ENCODE measurements around the gene MAPK1.
"Not testable (repeated sequence)": the region's sequence is repeated elsewhere in the genome, so short reads cannot be mapped to it uniquely, and the experiment has no call there.

MAPK1 gene

GRCh38 chr22:21754523-21754922 lies 112.9 kb downstream of the MAPK1 start:
- no peak for DNase-seq (ENCODE audit: low read depth)

DNA sequence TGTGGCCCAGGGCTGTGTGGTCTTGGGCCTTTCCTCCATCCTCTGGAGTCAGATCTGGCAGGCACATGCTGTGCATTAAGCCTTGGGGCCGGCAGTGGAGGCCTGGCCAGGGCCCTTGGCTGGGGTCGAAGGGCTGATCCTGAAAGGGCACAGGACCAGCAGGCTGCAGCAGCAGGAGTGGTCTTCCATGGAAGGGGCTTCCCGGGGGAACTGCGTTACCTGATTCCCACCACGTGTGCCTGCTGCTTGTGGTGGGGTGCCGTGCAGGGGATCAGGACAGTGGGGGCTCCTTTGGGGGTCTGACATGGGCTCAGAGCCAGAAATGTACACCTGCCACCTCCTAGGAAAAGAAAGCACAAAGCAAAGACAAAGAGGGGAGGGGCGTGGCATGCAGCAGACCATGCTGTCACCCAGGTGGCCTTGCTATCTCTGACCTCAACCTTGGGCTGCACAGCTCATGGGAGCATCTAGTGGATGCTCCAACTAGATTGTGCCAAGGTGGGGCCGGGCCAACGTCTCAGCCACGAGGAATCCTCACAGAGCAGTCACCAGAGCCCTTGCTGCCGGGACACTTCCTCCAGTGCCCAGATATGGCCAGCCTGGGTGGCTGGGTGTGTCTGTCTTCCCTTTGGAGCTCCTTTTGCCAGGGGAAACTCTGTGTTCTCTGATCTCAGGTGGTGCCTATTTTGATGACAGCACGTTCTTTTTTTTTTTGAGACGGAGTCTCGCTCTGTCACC lies 113.9 kb downstream of the MAPK1 start:
- DNase-seq (ENCODE audit: low read depth) = no peak

GRCh38 chr22:21752276-21752675 lies 115.2 kb downstream of the MAPK1 start:
- DNase-seq (ENCODE audit: low read depth) = no peak

DNA sequence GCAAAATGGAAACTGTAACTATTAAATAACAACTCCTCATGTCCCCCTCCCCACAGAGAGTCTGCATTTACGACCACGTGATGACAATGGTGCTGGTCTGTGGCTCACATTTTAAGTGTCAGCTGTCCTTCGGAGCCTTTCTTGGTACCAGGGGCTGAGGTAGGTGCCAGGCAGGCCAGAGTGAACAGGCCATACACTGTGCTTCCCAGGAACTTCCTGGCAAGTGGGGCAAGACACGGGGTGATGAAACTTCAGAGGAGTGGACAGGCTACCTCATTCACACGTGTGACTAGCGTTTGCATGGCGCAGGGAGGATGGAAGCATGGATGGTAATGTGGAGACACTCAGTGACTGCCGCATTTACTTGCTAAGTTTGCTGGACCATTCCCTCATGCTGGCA lies 121.5 kb downstream of the MAPK1 start:
- DNase-seq (ENCODE audit: low read depth) = no peak

DNA sequence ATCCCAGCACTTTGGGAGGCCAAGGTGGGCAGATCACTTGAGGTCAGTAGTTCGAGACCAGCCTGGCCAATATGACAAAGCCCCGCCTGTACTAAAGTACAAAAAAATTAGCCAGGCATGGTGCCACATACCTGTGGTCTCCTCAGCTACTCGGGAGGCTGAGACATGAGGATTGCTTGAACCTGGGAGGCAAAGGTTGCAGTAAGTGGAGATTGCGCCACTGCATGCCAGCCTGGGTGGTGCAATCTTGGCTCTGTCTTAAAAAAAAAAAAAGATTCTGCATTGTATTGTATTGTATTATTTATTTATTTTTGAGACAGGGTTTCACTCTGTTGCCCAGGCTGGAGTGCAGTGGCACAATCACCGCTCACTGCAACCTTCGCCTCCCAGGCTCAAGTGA lies 122.5 kb downstream of the MAPK1 start:
- peak; percentile 58 for DNase-seq (ENCODE audit: low read depth)

DNA sequence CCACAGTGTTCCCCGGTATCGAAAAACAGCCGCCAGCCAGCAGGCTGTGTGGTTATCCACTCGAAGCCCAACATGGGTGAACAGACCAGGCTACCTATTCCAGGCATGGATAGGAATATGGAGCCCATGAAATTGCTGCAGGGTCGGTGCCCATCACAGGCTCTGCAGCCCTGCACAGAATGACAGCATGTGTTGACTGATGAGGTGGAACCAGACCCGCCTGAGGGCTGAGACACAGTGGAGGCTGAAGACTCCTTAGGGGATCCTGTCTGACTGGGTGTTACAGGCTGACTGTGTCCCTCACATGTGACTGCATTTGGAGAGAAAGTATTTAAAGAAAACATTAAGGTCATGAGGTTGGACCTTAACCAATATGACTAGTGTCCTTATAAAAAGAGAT lies 125.7 kb downstream of the MAPK1 start:
- DNase-seq (ENCODE audit: low read depth) = no peak

DNA sequence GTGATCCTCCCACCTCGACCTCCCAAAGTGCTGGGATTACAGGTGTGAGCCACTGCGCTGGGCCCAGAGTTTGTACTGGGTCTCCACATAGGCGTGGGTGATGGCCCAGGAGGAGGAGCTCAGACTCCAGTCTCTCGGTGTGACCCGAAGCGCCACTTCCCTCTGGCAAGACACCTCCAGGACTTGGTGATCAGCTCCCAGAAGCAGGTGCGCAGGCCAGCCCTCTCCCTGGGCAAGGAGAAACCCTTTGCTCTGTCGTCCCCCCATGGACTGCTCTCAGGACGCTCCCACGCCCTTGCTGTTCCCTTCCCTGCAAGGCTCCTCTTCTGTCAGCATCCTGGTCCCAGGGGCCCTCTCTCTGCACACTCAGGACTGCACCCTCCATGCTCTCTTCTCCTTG lies 126.4 kb downstream of the MAPK1 start:
- DNase-seq (ENCODE audit: low read depth) = no peak

DNA sequence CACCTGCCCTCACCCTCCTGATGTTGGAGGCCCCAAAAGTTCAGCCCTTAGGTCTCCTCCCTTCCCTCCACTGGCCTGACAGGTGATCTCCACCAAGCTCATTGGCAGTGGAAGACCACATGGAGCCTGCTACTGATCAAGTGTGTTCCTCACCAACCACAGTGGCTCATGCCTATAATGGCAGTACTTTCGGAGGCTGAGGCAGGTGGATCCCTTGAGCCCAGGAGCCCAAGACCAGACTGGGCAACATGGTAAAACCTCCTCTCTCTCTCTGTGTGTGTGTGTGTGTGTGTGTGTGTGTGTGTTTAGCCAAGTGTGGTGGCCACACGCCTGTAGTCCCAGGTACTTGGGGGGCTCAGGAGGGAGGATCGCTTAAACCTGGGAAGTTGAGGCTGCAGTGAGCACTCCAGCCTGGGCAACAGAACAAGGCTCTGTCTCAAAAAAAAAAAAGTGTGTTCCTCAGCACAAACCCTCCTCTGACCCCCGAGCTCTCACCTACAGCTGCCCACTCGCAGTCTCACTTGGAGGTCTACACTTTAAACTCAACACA lies 127.5 kb downstream of the MAPK1 start:
- no peak for DNase-seq (ENCODE audit: low read depth)

- no peak for DNase-seq (ENCODE audit: low read depth)
These were observed 128.5 kb downstream of the MAPK1 start for GRCh38 chr22:21738966-21739365.

DNA sequence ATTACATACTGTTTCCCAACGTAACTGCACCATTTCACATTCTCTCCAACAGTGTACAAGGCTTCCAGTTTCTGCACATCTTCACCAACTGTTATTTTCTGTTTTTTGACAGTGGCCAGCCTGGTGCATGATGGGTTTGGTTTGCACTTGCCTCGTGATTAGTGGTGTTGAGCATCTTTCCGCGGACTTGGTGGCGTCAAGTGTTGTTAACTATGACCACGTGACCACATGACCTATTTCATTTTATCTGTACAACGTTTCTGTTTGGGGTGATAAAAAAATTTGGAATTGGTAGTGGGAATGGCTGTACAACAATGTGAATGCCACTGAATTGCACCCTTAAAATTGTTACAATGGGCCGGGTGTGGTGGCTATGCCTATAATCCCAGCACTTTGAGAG lies 129.4 kb downstream of the MAPK1 start:
- no peak for DNase-seq (ENCODE audit: low read depth)

GRCh38 chr22:21736948-21737347 lies 130.5 kb downstream of the MAPK1 start:
- DNase-seq (ENCODE audit: low read depth) = no peak

- DNase-seq (ENCODE audit: low read depth) = no peak
These were observed 131.3 kb downstream of the MAPK1 start for GRCh38 chr22:21736084-21736642.

DNA sequence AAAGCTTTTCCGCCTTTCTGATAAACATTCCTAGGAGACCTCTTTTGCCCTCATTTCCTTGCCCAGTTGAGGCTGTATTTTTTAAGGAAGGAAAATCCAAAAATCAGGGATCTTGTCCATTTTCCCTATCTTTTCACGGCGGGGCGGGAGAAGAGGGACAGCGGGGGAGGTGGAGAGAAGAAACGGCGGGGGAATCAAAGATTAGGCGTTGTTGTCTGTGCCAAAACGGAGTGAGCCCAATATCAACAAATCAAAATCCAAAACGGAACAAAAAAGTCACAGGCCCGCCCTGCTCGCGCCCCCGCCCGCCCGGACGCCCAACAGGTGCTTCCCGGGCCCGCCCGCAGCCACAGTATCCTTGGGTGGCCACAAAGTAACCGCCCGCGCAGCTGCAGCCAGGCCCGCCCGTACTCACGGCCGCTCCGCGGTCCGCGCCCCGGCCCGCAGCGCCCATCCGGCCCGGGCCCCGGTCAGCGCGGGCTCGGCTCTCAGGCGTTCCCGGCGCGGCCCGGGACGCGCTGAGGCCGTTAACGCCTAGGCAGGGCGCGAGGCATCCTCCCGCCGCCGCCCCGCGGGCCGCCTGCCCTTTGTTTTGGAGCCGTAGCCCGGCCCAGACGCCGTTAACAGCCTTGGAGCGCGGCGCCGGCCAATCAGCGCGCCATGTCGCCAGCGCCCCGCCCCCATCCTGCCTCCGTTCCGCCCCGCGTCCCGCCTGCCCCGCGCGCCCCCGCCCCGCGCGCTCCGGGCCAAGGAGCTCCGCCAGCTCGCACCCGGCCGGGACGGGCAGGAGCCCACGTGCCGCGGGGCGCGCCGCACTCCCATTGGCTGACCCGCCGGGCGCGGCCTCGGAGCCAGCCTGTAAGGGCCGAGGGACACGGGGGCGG lies 132.0 kb downstream of the MAPK1 start, which contains the start of gene YPEL1:
Gene YPEL1, minus strand, starts transcription at position 595 of the 884 bp plus-strand sequence. CDS start 25,050 bp downstream, outside the sequence.
- DNase-seq (ENCODE audit: low read depth) = peak; percentile 93

DNA sequence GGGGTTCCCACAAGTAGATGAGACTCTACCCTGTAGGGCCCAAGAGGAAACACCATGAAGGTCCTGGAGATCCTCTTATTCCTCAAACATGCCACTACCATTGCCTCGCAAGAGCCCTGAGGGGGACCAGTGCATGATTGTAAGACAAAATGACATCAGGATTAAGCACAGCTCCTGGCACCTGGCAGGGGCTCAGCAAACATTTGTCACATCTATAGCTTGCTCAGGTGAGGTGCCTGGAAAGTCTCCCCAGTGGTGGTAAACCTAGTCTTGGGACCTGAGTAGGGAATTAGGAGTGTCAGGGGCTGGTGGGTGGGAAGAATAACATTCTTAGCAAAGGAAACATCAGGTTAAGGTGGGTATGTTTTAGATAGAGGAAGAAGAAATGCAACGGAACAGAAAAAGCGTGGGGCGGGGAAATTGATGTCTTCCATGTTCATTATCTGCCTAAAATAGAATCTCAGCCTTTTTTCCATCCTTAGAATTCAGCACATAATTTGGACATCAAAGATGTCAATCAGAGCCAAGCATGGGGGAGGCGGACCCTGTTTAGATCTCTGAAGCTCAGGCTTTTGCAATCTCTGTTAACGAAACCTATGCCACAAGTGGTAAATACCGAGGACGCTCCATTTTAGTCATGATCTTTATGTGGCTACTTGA lies 132.8 kb downstream of the MAPK1 start:
- DNase-seq (ENCODE audit: low read depth) = peak; percentile 33

GRCh38 chr22:21731503-21731902 lies 135.9 kb downstream of the MAPK1 start:
- no peak for DNase-seq (ENCODE audit: low read depth)

- DNase-seq (ENCODE audit: low read depth) = peak; percentile 21
These were observed 136.7 kb downstream of the MAPK1 start for GRCh38 chr22:21730535-21731308.

GRCh38 chr22:21729184-21729583 lies 138.3 kb downstream of the MAPK1 start:
- DNase-seq (ENCODE audit: low read depth) = not testable (repeated sequence)

GRCh38 chr22:21728270-21728669 lies 139.2 kb downstream of the MAPK1 start:
- no peak for DNase-seq (ENCODE audit: low read depth)

DNA sequence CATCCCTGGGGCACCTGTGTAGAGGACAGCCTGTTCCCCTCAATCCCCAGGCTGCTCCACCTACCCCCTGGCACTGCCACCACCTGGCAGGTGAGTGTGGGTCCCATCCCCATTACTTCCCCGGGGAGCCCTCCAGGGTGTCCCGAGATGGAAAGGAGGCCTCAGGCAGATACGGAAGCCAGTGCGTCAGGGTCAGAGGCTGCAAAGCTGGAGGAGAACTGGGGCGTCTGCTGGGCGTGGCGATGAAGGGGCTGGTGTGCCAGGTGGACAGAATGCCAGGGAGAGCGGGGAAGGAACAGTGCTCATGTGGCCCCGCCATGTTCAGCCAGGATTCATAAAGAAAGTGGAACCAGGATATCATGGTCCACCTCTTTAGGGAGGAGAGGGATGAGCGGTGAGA lies 139.7 kb downstream of the MAPK1 start:
- DNase-seq (ENCODE audit: low read depth) = no peak

- DNase-seq (ENCODE audit: low read depth) = no peak
These were observed 140.3 kb downstream of the MAPK1 start for GRCh38 chr22:21727159-21727558.

GRCh38 chr22:21726650-21727049 lies 140.8 kb downstream of the MAPK1 start:
- no peak for DNase-seq (ENCODE audit: low read depth)

Data from amniotic epithelial cell (primary cell).